Measurements from ENCODE around the gene SENP5.
"Not testable (repeated sequence)": the region's sequence is repeated elsewhere in the genome, so short reads cannot be mapped to it uniquely, and the experiment has no call there.

Gene SENP5

GRCh38 chr3:196867507-196868296, at the start of gene SENP5:
TSS of gene SENP5 (plus strand) at chr3:196867920. CDS start at chr3:196885182, 17,262 bp downstream.
- DNase-seq, result peak; percentile 86

GRCh38 chr3:196821806-196822355, 45.8 kb upstream of the SENP5 start:
- DNase-seq, result no peak

GRCh38 chr3:196829651-196830050, 38.1 kb upstream of the SENP5 start:
- not testable (repeated sequence) for DNase-seq

GRCh38 chr3:196835086-196835485, 32.6 kb upstream of the SENP5 start:
- no peak for DNase-seq

GRCh38 chr3:196836626-196837025, 31.1 kb upstream of the SENP5 start:
- DNase-seq, result not testable (repeated sequence)

GRCh38 chr3:196837819-196838420, 29.8 kb upstream of the SENP5 start:
- peak; percentile 56 for DNase-seq

- DNase-seq, result not testable (repeated sequence)
Measured at GRCh38 chr3:196839351-196839750, 28.4 kb upstream of the SENP5 start.

GRCh38 chr3:196842567-196843434, 24.9 kb upstream of the SENP5 start:
- no peak for DNase-seq

GRCh38 chr3:196843435-196844110, 24.1 kb upstream of the SENP5 start:
- DNase-seq, result no peak

- DNase-seq, result not testable (repeated sequence)
Measured at GRCh38 chr3:196844235-196845219, 23.2 kb upstream of the SENP5 start.

GRCh38 chr3:196848375-196848774, 19.3 kb upstream of the SENP5 start:
- DNase-seq, result not testable (repeated sequence)

- DNase-seq, result no peak
Measured at GRCh38 chr3:196849180-196849741, 18.5 kb upstream of the SENP5 start.

GRCh38 chr3:196863000-196863399, 4.7 kb upstream of the SENP5 start:
- DNase-seq, result not testable (repeated sequence)

- DNase-seq, result no peak
Measured at GRCh38 chr3:196867155-196867506, 589 bp upstream of the SENP5 start.

GRCh38 chr3:196868297-196868661, 559 bp downstream of the SENP5 start:
- peak; percentile 46 for DNase-seq

- no peak for DNase-seq
Measured at GRCh38 chr3:196872316-196872715, 4.6 kb downstream of the SENP5 start.

- DNase-seq, result not testable (repeated sequence)
Measured at GRCh38 chr3:196874511-196875094, 6.9 kb downstream of the SENP5 start.

- DNase-seq, result no peak
Measured at GRCh38 chr3:196875258-196875657, 7.5 kb downstream of the SENP5 start.

- DNase-seq, result no peak
Measured at GRCh38 chr3:196883361-196883760, 15.6 kb downstream of the SENP5 start.

GRCh38 chr3:196886144-196886543, 18.4 kb downstream of the SENP5 start:
- DNase-seq, result no peak
